Measurements from ENCODE around the gene LOXL3.

DNA sequence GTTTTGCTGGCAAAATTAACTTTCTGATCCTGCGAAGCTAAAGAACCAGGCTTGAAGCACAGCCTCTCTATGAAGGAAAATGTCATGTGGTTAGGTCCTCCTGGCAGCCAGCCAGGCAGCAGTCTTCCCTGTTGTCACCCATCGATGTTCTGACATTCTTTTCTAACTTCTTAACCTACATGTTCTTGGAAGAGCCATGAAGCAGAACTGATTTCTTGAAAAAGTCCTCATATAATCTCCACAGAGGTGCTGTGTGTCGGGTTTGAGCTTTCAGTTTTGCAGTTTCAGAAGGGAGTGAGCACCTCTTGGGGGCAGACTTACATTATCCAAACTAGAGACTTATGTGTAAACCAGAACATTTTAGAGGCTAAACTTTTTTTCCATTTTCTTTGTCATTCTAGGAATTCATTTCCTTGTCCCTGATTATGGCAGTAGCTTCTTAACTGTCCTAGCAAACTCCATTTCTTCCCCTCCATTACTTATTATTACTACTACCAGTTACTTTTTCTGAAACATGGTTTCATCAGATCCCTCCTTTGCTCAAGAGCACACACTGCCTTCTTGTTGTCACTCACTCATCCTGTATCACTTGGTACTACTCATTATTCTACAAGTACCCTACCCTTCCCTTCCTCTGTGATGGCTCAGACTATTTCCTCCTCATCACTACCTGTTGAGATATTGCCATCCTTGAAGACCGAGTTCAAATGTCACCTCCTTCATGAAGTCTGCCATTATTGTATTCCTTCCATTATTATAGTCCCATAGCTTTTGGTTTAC lies 31.9 kb upstream of the LOXL3 start:
- TF ChIP-seq, protein P1, sequence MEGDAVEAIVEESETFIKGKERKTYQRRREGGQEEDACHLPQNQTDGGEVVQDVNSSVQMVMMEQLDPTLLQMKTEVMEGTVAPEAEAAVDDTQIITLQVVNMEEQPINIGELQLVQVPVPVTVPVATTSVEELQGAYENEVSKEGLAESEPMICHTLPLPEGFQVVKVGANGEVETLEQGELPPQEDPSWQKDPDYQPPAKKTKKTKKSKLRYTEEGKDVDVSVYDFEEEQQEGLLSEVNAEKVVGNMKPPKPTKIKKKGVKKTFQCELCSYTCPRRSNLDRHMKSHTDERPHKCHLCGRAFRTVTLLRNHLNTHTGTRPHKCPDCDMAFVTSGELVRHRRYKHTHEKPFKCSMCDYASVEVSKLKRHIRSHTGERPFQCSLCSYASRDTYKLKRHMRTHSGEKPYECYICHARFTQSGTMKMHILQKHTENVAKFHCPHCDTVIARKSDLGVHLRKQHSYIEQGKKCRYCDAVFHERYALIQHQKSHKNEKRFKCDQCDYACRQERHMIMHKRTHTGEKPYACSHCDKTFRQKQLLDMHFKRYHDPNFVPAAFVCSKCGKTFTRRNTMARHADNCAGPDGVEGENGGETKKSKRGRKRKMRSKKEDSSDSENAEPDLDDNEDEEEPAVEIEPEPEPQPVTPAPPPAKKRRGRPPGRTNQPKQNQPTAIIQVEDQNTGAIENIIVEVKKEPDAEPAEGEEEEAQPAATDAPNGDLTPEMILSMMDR (IDR thresholded peaks at IDR 0.05 in 2 of 3, conservative IDR thresholded peaks at IDR 0.05 in 1 of 3; ENCODE audit: borderline replicate concordance in 1 of 3, insufficient read depth in 1 of 3, low read depth in 2 of 3, low read length in 2 of 3): no peak
- no peak for TF ChIP-seq ELF1 (IDR thresholded peaks at IDR 0.05; ENCODE audit: borderline replicate concordance, low read depth)
- no peak for TF ChIP-seq EZH2 (IDR thresholded peaks at IDR 0.05)
- TF ChIP-seq POLR2A (IDR thresholded peaks at IDR 0.05; ENCODE audit: borderline replicate concordance, extremely low read depth, insufficient read depth, insufficient read length): no peak
- no peak for TF ChIP-seq ZFX (IDR thresholded peaks at IDR 0.05)
- TF ChIP-seq YY1 (IDR thresholded peaks at IDR 0.05; ENCODE audit: extremely low read depth, insufficient replicate concordance, low read depth, low read length): no peak
- TF ChIP-seq SIN3A (IDR thresholded peaks at IDR 0.05; ENCODE audit: low read depth): no peak
- TF ChIP-seq ZNF274 (IDR thresholded peaks at IDR 0.05; ENCODE audit: low read depth, low read length): no peak
- no peak for TF ChIP-seq TCF7L2 (IDR thresholded peaks at IDR 0.05; ENCODE audit: borderline replicate concordance, extremely low read depth, insufficient read depth, insufficient read length)
- no peak for TF ChIP-seq SP1 (IDR thresholded peaks at IDR 0.05; ENCODE audit: low read depth)
- TF ChIP-seq EZH2phosphoT487 (IDR thresholded peaks at IDR 0.05; ENCODE audit: borderline replicate concordance): no peak
